NCI-H2029 treated with DMSO at 0.1 percent for 48 hours (cell line): ENCODE data around the gene BLM.

ENCODE experiments used
- DNase-seq: peaks from one replicate; lab custom pipeline; 2025; lab: John Stamatoyannopoulos, UW

Gene BLM

DNA sequence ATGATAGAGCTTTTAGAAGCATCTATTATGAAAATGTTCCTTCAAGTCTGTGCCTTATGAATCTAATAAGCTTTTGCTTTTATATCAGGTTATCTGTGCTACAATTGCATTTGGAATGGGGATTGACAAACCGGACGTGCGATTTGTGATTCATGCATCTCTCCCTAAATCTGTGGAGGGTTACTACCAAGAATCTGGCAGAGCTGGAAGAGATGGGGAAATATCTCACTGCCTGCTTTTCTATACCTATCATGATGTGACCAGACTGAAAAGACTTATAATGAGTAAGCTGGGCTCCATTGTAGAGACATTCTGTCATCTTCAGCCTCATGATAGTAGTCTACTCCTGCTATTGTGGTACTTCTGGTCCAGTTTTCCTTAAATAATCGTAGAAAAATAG, 73.4 kb downstream of the BLM start:
- no peak for DNase-seq

DNA sequence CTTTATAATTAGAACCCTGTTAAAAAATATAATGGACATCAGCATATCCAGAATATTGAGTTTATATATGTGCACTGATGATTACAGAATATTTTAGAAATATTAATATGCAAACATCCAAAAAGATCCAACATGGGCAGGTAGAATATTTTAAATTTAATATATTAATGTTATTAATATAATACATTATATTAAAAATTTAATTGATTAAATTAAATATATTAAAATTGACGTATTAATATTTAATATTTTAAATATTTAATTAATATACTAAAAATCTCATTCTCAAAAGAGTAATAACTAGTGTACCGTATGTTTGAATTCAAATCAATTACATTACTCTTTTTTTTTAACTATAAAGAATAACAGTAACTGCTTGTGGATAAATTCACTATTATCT, 77.4 kb downstream of the BLM start:
- no peak for DNase-seq

DNA sequence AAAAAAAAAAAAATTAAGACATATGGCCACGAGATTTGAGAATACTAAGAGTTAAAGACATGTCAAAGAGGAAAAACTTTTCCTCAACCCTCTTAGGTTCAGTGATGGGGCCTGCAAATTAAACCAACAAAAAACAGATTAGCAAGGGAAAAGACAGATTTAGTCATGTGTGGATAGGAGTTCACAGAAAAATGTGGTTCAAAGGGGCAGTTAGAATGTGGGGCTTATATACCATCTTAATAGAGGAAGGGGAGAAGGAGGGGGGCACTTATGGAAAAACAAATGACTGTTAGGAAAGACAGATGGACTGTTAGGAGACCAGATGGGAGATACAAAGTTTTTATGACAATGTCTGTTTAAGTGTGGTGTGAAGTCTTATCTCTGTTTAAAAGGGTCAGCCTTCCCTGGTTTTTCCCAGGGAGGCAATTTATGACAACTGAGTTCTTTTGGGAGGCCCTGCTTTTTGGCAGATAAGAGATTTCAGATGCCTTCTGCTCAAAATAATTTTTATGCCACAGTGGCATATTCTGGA, 82.6 kb downstream of the BLM start:
- DNase-seq = no peak

DNA sequence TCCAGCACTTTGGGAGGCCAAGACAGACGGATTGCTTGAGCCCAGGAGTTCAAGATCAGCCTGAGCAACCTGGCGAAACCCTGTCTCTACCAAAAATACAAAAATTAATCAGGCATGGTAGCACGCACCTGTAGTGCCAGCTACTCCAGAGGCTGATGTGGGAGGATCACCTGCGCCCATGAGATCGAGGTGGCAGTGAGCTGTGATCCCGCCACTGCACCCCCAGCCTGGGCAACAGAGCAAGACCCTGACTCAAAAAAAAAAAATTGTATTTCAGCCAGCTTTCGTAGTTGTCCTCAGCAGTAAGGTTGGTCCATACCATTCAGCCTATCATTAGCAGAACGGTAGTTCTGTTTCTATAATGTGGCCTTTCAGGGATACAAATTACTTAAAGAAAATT, 84.7 kb downstream of the BLM start:
- DNase-seq = no peak

DNA sequence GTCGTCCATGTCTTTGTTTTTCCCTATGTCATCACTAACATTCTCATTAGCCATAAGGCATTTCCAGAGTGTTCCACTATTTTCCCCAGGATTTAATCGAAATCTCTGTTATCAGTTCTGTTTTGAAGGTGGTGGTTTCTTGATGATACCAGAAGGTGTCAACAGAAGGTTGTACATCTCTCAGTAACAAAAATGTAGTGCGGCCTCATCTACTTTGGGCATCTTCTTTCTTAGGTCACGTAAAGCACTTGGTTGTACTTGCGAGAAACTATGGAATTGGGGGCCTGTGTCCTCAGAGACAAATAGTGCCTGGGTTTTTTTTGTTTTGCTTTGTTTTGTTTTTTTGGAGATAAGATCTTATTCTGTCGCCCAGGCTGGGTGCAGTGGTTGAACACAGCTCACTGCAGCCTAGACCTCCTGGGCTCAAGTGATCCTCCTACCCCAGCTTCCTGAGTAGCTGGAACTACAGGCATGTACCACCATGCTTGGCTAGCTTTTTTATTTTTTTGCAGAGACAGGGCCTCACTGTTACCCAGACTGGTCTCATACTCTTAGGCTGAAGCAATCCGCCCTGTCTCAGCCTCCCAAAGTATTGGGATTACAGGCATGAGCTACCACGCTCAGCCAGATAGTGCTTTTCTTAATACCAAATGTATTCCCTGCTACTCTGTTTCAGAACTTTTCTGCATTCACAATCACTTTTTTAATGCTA, 90.1 kb downstream of the BLM start:
- DNase-seq = no peak

DNA sequence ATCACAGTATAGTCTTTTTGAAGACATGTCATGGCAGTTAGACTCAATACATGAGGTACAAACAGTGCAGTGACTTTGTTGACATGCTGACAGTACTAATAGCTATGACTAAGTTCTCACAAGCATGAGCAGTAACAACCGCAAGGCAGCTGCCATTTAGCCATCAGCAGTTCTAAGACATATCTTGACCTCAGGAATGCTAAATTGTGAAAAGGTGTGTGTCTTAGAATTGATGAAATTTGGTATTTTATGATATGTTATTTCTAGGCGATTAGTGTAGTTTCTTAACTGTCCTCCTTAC, 90.6 kb downstream of the BLM start:
- DNase-seq = no peak

DNA sequence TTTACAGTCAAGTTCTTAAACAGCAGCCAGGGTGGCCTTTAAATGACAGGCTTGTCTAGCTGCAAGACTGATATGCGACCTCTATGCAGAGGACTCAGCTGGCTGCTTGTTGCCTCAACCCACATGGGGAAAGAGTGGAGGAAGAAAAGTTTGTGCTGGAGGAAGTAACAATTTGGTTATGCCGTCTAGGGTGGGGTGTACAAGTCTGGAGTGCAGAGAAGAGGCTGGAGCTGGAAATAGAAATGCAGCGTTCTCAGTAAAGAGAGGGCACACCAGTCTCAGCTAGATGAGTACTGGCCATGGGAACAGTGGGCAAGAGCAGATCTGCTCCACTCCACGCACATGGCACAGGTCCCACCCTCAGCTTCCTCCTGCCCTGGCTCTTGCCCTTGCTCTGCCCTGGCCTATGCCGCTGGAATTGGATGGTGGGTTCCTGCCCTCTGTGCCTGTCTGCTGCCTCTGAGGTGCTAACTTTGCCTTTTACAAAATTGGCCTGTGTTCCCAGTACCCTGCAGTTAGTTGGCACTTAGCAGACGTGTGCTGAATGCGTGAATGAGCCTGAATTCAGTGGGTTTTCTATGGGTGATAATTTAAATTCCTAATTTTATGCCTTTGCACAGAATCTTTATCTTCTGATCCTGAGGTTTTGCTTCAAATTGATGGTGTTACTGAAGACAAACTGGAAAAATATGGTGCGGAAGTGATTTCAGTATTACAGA, 91.5 kb downstream of the BLM start:
- no peak for DNase-seq

DNA sequence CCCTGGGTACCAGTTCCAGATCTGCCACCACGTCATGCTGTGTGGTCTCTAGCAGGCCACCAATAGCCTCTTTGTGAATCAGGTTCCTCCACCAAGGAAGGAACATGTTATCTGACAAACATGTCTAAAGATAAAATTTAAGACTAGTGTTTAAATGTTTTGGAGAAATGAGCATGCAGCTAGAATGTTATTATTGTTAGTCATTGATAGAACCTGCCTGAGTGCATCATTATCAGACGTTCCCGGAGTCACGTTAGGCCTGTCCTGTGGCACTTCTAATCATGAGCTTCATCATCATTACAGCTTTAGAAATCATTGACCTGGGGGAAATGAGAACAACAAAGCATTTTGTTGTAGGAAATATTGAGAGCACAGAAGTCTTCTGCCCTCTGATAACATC, 92.4 kb downstream of the BLM start:
- DNase-seq = no peak

DNA sequence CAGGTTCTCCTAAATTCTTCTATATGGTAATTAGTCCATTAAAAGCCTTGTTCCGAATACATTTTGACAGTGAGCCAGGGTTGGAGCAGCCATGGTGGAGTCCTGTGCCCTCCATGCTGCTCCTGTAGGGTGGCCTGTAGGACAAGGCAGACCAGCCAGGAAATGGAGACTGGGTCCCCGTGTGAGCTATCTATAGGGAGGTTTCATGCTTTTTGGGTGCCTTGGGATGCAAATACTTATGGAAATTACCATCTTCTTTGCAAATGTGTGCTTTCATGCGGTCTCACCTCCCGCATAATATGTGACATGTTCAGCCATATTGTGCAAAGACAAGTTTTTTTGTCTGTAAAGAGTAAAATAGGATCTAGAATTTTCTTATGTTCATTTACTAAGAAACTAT, 93.2 kb downstream of the BLM start:
- no peak for DNase-seq

DNA sequence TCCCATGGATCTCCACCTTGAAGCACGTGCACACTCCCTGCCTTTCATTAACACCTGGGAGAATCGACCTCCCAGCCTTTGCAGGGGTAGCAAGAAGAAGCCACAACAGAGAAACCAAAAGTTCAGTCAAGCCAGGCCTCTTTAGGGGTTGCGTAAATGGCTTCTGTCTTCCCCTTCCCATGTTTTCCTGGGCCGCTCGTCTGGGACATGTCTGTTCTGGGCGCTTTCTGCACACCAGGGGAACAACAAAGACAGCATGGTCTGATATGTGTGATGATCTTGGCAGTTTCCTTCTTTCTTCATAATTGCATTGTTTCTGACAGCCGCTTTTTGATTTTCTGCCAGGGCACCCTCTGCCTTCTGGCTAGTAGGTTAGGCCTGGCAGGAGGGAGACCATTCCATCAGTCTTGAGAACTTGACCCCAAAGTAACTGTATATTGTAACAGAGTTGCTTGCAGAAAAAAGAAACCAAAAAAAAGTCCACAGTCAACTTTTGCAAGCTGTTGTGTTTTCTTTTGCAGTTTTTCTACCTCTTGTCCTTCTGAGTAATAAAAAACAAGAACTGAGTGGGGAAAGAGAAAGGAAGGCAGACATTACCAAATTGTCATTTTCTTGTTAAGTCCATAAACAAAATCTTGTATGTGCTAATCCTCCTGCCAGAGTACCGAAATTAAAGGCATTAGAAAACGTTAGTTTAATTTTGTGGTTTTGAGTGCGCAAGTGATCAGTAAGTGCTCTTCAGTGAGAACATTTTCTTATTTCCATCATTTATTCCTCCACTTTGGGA, 95.2 kb downstream of the BLM start:
- DNase-seq = no peak

DNA sequence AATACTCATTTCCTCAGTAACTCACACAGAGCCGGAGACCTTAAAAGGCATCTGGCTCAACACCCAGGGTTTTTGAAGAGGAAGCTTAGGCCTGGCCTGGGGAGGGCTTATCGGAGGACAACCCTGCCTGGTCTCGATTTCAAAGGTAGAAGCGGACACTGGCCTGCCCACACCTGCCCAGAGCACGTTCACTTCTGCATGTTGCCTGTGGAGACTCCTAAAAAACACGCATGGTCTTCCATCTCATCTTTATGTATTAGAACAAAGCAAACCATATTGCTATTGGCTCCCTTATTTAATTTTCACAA, 95.8 kb downstream of the BLM start:
- no peak for DNase-seq

DNA sequence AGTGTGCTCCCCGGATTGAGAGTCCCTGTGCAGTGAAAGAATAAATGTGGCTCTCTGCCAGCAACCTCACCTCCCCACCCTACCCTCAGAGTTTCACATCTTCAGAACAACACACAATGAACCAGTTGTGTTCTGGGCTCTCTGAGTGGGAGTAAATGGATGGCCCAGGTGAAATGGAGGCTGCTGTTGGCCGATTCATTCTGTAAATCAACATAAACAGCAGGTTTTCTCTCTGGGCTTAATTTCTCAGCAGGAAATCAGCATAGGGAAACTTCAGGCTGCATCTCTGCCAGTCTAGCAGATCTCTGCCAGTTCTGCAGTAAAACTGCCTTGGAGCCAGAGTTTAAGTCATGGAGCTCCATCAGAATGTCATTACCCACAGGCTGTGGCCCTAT, 96.6 kb downstream of the BLM start:
- DNase-seq = no peak

DNA sequence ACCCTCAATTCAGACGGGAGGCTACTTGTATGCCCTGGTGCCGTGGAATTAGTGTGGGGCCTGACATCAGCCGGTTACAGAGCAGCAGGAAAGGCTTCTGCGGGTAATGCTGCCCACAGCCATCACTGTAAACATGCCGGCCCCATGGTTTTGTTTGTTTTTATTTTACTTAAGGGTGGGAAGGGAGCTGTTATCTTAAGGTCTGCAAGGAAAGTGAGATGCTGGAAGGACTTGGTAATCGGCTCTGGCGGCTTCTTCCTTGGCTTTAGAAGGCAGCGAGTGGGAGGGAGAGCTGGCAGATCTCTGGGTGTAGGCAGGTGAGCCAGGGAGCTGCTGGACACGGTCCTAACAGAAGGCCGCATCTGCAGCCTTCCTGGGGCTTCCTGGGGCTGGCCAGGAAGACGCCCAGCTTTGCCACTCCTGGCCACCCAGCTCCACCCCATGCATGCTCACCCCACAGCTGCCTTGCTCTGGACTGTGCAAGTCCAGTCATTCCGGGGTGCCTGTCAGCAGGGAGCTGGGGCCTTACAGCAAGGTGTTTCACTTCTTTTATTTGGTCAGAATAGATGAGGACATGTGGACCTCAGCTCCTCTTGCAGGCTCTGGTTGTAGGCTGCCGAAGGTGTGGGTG, 97.2 kb downstream of the BLM start:
- DNase-seq = no peak

DNA sequence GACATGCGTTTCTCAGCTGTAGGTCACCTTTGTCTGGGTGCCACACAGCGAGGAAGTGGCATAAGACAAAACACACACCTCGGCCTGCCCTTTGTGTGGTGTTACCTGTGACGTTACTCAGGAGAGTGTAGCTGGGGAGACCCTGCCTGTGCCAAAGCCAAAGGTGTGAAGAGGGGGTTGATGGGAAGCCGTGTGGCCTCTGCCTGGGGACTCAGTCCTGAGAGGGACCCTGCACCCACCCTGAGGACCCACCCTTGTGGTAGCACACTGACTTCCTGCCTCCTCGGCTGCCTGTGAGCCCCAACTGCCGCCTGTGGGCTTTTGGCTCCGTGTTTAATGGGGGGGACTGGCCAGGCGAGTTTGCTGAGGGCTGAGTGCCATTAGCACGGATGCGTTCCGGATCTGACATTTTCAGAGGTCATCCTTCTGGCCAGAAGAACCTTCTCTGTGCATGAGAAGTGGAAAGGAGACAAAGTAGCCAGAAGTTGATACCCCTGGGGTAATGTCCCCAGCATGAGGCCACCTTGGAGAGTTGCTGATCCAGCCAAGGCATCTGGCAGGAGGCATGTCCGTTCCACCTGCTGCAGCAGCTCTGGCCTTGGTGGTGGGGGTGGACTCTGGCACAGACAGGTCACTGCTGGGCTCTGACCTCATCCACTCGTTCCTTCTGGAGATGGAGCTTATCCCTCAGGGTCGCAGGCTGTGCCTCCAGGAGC, 99.4 kb downstream of the BLM start:
- no peak for DNase-seq

DNA sequence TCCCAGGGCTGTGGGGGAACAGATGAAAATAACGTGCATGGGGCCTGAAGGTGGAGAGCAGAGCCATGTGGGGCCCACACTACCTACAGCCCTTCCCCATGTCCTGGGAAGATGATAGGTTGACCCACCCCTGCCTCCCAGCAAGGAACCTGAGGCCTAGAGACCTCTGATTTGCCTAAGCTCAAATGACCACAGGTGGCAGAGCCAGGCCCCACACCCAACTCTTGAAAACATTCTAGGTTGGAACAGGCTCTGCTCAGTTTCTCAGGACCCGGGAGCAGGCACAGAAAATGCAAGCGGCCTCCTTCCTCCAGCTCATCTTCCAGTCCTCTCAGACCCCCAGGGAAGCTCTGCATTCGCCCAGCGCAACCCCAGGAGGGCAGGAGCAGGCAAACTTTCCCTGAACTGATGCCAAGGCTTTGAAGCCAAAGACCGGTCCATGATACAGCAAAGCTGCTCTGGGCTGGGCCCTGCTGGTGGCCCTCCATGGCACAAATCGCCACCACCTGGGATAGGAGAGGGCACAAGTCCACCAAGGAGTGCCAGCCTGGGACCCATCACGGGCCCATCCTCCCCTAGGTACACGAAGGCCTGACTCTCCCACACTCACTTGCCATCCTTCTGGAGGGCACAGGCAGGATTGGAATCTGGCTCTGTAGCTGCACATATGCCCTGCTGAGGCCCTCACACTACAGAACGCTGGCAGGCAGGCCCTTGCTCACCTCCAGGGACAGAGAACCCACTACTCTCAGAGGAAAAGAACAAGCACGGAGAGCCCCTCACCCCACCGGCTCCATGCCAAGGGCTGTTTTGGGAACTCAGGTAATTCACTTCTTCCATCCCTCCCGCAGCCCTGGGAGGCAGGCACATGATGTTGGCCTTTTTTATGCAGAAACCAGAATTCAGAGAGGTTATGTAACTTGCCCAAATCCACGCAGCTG, 100.2 kb downstream of the BLM start:
- DNase-seq = no peak

DNA sequence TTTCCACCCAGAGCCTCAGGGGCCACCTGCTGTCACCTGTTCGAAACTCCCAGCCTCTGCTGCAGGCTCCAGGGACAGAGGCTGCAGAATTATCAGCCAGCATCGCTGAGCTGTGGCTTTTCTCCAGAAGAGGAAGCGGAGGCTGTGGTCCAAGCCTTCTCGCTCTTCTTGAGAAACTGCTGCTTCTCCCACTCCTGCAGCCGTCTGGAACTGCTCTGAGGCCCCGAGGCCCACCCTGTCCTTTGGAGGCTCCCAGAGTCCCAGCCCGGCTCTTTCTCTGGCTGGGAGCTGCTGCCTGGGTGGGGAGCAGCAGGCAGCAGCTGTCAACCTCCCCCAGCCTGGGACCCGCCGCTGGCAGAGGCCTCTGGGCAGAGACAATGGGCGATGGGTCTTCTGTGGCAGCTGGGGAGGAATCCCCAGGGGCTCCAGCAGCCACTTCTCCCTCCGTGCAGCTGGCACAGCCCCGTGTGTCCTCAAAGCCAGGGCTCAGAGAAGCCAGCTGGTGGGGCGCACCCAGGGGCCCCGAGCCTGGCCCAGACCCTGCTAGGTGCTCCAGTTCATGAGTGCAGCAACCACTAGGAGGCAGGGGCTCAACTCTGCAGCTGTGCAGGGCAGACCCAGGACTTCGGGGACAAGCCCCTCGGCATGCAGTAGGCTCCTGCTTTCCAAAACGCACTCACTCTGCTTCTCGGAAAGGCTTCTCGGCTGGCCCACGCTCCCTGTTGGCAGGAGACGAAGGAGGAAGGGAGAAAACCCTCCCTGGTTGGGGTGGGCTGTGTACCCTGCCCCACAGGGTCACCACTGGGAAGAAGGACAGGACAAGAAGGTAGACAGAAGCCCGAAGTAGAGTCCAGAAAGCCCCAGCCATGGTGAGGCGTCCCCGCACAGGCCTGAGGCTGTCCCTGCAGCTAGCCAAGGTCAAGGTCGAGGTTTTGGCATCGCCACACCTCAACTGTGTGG, 101.4 kb downstream of the BLM start:
- DNase-seq = no peak

DNA sequence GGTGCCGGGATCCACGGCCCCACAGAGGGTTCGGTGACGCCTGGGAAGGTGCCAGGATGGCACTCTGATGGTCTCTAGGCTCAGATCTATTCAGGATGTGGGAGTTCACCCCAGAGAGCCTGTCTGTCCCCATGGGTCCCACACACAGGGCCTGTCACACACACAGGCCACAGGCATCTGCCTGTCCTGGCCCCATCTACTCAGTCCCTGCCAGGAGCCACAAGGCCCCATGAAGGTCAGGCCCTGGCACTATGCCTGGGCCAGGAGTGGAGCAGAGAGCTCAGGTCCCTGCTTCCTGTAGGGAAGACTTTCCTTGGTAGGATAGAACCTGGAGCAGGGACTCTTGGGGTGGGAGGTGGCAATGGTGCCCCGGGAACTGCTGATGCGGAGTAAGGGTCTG, 102.2 kb downstream of the BLM start:
- DNase-seq = no peak

DNA sequence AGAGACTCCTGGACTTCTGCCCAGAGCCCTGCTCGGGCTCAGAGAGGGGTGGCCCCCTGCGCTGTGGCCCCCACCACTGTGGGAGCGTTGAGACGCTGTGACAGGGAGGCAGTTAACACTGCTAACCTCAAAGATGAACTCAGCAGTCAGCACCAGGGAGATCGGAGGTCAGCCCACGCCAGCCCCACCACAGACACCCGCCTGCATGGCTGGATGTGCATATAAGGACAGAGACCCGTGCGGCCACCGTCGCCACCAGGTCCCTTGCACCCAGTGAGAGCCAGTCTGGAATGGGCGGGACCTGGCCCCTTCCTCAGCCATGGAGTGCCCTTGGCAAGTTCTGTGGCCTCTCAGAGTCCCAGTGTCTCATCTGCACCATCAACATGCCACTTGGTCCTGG, 102.7 kb downstream of the BLM start:
- no peak for DNase-seq

DNA sequence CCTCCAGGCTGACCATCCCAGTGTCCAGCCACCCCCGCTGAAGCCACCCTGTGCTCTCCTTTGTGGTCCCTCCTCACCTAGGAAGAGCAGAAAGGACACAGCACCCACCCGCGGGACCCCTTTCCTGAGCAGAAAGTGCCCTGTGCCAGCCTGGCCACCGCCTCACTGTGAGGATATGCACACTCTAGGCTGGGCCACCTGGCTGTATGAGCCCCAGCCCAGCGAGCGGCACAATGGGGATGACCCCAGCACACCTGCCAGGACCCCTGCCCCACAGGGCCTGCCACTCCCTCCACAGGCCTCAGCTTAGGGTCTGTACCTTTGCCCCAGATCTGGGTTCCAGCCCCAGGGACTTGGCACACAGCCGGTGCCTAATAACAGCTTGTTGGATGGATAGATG, 103.3 kb downstream of the BLM start:
- no peak for DNase-seq
